ENCODE measurements around the gene LTO1. TPM values are rescaled to one million over a fixed set of nuclear protein-coding genes. Genes with fewer than 3 reads are reported as not detected.

LTO1 gene
- total RNA-seq, 4 donors from 2014 or later, result 4.1 to 30.7 (median 17.4) TPM

DNA sequence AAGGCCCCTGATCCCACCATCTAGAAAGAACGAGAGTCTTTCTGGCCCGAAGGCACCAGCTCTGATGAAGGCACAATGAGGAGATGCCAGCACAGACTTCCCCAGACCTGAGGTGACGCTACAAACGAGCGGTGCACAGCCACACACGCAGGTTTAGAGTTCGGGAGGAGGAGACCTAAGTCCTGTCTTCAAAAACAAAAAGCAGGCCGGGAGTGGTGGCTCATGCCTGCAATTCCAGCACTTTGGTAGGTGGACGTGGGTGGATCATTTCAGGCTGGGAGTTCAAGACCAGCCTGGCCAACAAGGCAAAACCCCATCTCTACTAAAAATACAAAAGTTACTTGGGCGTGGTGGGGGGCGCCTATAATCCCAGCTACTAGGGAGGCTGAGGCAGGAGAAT lies 9.5 kb downstream of the LTO1 start:
- Histone ChIP-seq H3K9me3 (no peaks in the 10 kb centered on the region), H3K27me3 (no peaks in the 10 kb centered on the region), H3K27ac (no peak overlapping the region), H3K4me1 (no peaks in the 10 kb centered on the region), H3K36me3 (no peaks in the 10 kb centered on the region), H3K4me3 (no peak overlapping the region)
- intact Hi-C loops (cut with DNase I; ENCODE audit: low total_unique reads), result loop anchor here (10.0 kb wide), 1 partner anchor 761 kb away; the partner anchor contains the start of genes IGHMBP2 and MRPL21
- no peak for TF ChIP-seq POLR2A (IDR thresholded peaks at IDR 0.05)
- TF ChIP-seq, protein P1, sequence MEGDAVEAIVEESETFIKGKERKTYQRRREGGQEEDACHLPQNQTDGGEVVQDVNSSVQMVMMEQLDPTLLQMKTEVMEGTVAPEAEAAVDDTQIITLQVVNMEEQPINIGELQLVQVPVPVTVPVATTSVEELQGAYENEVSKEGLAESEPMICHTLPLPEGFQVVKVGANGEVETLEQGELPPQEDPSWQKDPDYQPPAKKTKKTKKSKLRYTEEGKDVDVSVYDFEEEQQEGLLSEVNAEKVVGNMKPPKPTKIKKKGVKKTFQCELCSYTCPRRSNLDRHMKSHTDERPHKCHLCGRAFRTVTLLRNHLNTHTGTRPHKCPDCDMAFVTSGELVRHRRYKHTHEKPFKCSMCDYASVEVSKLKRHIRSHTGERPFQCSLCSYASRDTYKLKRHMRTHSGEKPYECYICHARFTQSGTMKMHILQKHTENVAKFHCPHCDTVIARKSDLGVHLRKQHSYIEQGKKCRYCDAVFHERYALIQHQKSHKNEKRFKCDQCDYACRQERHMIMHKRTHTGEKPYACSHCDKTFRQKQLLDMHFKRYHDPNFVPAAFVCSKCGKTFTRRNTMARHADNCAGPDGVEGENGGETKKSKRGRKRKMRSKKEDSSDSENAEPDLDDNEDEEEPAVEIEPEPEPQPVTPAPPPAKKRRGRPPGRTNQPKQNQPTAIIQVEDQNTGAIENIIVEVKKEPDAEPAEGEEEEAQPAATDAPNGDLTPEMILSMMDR (IDR thresholded peaks at IDR 0.05), result no peak
- no peak for DNase-seq

- H3K4me3 ChIP-seq, result no peak overlapping the region
- intact Hi-C loops (cut with DNase I; ENCODE audit: low total_unique reads), result loop anchor here (10.0 kb wide), 1 partner anchor 760 kb away; the partner anchor contains the start of genes IGHMBP2 and MRPL21
- H3K4me1 ChIP-seq, result no peaks in the 10 kb centered on the region
- H3K9me3 ChIP-seq, result no peaks in the 10 kb centered on the region
- no peak overlapping the region for H3K27ac ChIP-seq
- DNase-seq, result no peak
- no peaks in the 10 kb centered on the region for H3K27me3 ChIP-seq
- no peaks in the 10 kb centered on the region for H3K36me3 ChIP-seq
- TF ChIP-seq, protein P1 (IDR thresholded peaks at IDR 0.05), result no peak
- no peak for TF ChIP-seq POLR2A (IDR thresholded peaks at IDR 0.05)
Observed at GRCh38 chr11:69664901-69665300, 10.3 kb downstream of the LTO1 start.

DNA sequence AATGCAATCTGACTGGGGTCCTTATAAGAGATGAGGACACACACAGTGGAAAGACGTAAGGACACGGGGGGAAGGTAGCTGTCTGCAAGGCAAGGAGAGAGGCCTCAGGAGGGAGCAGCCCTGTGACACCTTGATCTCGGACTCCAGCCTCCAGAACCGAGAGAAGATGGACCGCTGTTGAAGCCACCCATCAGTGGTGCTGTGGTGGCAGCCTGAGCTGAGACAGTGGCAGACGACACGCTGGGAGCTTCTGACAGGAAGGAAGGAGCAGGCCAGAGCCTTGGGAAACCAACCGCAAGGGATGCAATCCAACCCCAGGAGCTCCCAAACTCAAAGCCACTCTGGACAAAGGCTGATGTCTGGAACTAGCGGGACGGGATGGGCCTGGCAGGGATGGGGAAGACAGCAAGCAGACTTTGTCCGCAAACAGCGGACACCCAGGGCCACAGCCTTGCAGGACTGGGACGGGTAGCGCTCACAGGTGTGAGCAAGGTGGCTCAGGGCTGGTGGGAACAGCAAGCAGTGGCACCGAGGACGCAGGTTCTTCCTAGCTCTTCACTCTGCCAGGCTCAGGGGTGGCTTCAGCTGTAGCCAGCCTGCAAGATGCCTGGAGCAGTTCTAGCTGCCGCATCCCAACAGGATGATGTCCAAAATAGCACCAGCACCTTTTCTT lies 10.9 kb downstream of the LTO1 start:
- Histone ChIP-seq H3K9me3 (no peaks in the 10 kb centered on the region), H3K27me3 (no peaks in the 10 kb centered on the region), H3K4me1 (no peaks in the 10 kb centered on the region), H3K36me3 (no peaks in the 10 kb centered on the region), H3K27ac (no peak overlapping the region), H3K4me3 (no peak overlapping the region)
- TF ChIP-seq, protein P1 (IDR thresholded peaks at IDR 0.05), result no peak
- TF ChIP-seq POLR2A (IDR thresholded peaks at IDR 0.05), result no peak
- intact Hi-C loops (cut with DNase I; ENCODE audit: low total_unique reads), result loop anchor here (10.0 kb wide), 1 partner anchor 759 kb away; the partner anchor contains the start of genes IGHMBP2 and MRPL21
- DNase-seq, result peak in 1 of 2 donors; percentile 8

- Histone ChIP-seq H3K9me3 (no peaks in the 10 kb centered on the region), H3K36me3 (no peaks in the 10 kb centered on the region)
Observed at GRCh38 chr11:69663326-69663725, 11.8 kb downstream of the LTO1 start.

GRCh38 chr11:69662806-69663205 lies 12.3 kb downstream of the LTO1 start:
- Histone ChIP-seq H3K4me3 (no peak overlapping the region), H3K4me1 (no peaks in the 10 kb centered on the region), H3K27me3 (no peaks in the 10 kb centered on the region), H3K9me3 (no peaks in the 10 kb centered on the region), H3K36me3 (no peaks in the 10 kb centered on the region), H3K27ac (no peak overlapping the region)
- intact Hi-C loops (cut with DNase I; ENCODE audit: low total_unique reads), result loop anchor here (10.0 kb wide), 1 partner anchor 758 kb away; the partner anchor contains the start of genes IGHMBP2 and MRPL21
- TF ChIP-seq, protein P1 (IDR thresholded peaks at IDR 0.05), result no peak
- no peak for TF ChIP-seq POLR2A (IDR thresholded peaks at IDR 0.05)
- no peak for DNase-seq

More at GRCh38 chr11:69663326-69663725, 11.8 kb downstream of the LTO1 start:
- TF ChIP-seq, protein P1 (IDR thresholded peaks at IDR 0.05), result no peak
- no peak for TF ChIP-seq POLR2A (IDR thresholded peaks at IDR 0.05)
- intact Hi-C loops (cut with DNase I; ENCODE audit: low total_unique reads), result loop anchor here (10.0 kb wide), 1 partner anchor 759 kb away; the partner anchor contains the start of genes IGHMBP2 and MRPL21
- Histone ChIP-seq H3K4me1 (no peaks in the 10 kb centered on the region), H3K4me3 (no peak overlapping the region), H3K27ac (no peak overlapping the region), H3K27me3 (no peaks in the 10 kb centered on the region)
- no peak for DNase-seq

Data from uterus (tissue), 4 donors.